HG02571 (cell line): Measurements from ENCODE around the gene MCC.

ENCODE experiments used
- ATAC-seq: cut with Tn5 transposase; IDR thresholded peaks from one replicate; pipeline ENCODE4 v1.9.1; 2021; ENCODE audit warnings: mild to moderate bottlenecking, moderate library complexity; ENCODE audit not compliant: unreplicated experiment

The MCC gene

GRCh38 chr5:113487781-113488644 lies at the start of gene MCC:
TSS of gene MCC (minus strand) at chr5:113488453.
- no peak for ATAC-seq

DNA sequence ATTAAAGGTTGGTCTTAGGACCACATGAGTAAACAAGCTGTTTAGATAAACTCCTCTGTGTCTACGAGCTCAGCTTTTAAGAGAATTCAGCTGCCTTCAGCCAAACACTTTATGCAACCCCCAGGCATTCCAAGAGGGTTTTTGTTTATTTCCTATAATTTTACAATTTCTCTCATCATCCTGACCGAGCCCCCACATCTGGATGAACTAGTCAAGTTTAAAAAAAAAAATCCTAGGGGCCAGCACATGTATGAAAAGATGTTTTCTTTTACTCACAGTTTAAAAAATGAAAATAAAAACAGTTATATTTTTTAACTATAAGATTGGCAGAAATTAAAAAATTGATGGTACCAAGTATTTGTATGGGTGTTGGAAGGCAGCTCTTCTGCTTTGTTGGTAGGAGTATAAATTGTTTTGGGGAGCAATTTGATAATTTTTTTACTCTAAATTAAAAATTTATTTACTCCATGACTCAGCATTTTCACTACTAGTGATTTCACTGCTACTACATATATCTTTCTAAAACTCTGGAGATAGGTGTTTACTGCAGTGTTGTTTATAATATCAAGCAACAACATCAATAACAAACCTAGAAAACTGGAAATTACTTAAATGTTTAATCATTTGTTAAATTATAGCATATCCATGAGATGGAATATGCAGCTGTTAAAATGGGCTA lies 43.4 kb upstream of the MCC start:
- no peak for ATAC-seq

- no peak for ATAC-seq
Measured at GRCh38 chr5:113527746-113528145, 39.5 kb upstream of the MCC start.

- no peak for ATAC-seq
Measured at GRCh38 chr5:113526421-113526820, 38.2 kb upstream of the MCC start.

DNA sequence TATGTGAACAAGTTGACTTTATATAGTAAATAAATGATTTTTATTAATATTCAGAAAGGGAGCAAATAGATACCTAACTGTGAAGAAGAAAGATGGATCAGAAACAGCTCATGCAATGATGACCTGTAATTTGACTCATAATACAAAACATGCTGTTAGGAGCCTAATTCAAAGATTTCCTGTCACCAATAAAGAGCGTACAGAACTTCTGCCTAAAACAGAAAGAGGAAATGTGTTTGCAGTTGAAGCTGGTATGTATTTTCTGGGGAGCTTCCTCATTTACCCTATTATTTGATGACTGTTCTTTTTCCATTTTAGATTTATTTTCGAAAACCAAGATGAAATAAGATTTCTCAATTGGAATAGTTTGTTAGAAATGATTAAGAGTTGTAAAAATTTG lies 36.7 kb upstream of the MCC start:
- no peak for ATAC-seq

DNA sequence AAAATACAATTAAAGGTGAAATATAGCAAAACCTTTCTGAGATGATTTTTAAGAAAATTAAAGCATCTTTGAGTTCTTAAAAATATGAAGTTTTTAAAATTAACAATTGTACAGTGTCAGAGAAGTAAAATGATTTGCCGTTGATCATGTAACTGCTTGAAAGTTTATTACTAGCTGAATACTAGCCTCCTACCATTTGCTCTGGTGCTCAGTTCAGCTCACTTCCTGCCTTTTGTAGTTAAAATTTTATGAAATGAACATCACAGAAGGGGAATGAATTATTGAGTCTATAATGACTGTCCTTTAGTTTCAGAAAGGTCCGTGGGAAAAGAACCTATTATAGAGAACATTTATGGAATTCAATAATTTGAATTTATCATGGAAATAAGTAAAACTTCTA lies 34.9 kb upstream of the MCC start:
- ATAC-seq = no peak

- no peak for ATAC-seq
Measured at GRCh38 chr5:113520899-113521298, 32.6 kb upstream of the MCC start.

DNA sequence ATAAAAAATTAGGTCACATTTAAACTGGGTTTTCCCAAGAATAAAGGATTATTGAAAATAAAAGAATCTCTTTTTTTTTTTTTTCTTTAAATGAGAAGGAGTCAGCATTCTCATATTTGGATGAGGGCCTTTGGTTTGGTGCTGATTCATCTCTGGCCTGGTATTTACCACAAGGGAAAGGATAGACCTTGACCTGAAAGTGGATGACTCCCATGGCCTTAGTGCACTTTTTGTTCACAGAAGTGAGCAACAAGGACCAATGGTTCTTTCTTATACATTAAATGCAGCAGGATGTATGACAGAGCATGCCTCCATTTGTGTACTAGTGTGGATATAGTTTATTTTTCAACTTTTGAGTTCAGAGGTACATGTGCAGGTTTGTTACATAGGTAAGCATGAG lies 32.2 kb upstream of the MCC start:
- peak; percentile 69 for ATAC-seq

GRCh38 chr5:113519412-113519811 lies 31.2 kb upstream of the MCC start:
- no peak for ATAC-seq

DNA sequence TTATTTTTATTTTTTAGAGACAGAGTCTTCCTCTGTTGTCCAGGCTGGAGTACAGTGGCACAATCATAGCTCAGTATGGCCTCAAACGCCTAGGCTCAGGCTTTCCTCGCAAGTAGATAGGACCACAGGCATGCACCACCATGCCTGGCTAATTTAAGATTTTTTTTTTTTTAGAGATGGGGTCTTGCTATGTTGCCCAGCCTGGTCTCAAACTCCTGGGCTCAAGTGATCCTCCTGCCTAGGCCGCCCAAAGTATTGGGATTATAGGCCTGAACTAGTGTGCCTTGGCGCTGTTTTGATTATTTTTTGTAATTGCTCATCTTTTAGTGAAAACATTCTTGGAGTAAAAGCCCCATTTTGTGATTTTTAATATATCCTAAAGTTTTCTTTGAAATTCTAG lies 30.6 kb upstream of the MCC start:
- no peak for ATAC-seq

DNA sequence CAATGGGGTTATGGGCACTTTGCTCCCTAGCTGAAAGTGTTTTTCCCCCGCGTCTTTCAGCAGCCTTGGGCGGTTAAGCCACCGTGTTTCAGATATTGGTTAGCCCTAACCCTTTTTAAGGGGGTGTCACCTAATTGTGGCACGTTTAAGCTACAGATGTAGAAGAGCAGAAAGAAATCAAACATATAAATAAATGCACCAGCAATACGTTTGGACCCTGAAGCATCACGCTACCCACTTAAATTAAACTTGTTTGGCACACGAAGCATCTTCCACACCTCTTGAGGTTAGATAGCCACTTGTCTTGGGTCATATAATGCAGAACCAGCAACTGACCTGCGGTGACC lies 26.0 kb upstream of the MCC start:
- ATAC-seq = no peak

DNA sequence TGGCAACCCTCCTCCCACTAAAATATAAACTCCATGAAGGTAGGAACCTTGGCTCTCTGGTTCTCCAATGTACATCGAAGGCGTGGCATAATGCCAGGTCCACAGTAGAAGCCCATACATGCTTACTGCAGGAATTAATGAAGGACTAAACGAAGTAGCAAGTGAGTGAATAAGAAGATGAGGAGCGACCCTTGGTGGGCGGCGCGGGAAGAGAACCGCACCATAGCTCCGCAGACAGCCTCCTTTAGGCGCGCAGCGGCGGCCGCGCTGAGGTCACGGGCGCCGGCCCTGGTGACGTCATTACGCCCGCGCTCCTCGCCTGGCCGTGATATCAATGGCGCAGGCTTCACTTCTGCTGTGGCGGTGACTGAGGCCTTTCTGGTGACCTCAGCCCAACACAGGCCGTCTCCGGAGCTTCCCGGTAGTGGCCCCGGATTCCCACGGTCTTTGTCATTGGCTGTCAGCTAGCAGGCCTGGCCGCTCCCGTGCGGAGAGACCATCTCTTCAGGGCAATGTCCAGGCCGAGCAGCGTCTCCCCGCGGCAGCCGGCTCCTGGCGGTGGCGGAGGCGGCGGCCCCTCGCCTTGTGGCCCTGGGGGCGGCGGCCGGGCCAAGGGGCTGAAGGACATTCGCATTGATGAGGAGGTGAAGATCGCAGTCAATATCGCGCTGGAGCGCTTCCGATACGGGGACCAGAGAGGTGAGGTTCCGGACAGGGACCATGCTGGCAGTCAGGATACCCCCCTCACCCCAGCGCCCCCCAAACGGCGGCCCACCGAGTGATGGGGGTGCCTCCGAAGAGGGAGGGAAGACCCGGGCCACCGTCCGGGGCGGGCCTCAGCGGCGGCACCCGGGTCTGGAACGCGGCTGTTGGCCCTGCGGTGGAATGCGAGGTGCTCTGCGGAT lies 25.4 kb upstream of the MCC start, which contains the start of gene YTHDC2:
YTHDC2 (plus strand) TSS at position 311 of the 905 bp plus-strand sequence; CDS start at position 513, 202 bp downstream.
- ATAC-seq = peak; percentile 99

DNA sequence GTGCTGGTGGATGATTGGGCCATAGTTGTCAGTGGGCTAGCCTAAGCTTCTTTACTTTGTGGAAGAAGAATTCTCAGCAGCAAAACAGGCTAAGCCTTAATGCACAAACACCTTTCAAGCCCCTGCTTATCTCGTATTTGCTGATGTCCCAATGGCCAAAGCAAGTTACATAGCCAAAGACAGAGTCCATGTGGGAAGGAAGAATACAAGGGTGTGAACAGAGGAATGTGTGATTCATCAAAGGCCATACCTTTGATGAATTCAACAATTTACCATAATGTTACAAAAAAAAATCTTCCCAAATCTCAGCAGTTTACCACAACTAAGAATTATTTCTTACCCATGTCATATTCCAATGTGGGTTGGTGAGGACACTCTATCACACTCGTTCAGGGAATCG lies 24.1 kb upstream of the MCC start:
- ATAC-seq = no peak

- no peak for ATAC-seq
Measured at GRCh38 chr5:113510836-113511451, 22.7 kb upstream of the MCC start.

DNA sequence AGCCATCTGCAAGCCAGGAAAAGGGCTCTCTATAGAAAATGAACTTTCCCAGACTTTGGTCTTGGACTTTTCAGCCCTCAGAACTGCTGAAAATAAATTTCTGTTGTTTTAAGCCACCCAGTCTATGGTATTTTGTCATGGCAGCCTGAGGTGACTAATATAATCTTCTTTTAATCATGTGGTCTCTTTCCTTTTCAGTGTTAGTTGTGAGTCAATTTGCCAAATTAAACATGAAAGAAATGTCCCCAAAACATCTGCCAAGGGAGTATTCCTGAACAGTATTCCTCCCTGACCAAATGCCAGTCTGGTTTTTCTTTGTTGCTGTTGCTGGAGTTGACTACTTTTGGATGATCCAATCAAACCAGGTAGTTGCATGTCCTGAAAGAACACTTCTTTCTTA lies 20.5 kb upstream of the MCC start:
- no peak for ATAC-seq

GRCh38 chr5:113507601-113508000 lies 19.3 kb upstream of the MCC start:
- ATAC-seq = no peak

GRCh38 chr5:113505181-113505580 lies 16.9 kb upstream of the MCC start:
- no peak for ATAC-seq

DNA sequence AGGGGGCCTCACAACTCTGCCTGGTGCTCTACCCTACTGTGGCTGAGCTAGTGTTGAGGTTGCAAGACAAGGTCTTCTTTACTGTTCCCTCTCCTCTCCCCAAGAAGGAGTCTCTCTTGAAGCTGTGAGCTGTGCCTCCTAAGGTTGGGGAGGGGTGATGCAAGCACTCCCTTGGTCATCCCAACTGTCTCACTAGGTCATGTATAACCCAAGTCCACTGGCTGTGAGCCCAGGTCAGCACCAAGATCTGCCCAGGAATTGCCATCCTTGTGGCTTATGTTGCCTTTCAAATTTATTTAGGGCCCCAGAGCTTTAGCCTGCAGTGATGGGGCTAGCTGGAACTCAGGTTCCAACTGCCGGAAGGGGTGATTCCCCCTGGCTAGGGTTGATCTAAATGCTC lies 14.9 kb upstream of the MCC start:
- no peak for ATAC-seq

GRCh38 chr5:113502073-113502472 lies 13.8 kb upstream of the MCC start:
- no peak for ATAC-seq

DNA sequence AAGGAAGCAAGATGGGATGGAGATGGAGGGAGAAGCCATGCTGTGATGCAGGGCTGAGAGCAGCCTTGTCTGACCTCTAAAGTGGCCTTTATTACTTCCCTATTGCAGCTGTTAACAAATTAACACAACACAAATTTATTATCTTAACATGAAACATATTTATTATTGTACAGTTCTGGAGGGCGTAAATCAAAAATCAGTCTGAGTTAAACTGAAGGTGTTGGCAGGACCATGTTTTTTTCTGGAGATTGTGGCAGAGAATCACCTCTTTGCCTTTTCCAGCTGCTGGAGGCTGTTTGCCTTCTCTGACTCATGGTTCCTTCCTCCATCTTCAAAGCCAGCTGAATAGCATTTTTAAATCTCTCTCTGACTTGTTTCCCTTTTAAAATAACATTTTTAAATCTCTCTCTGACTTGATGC lies 7.2 kb upstream of the MCC start:
- no peak for ATAC-seq

GRCh38 chr5:113493446-113493845 lies 5.2 kb upstream of the MCC start:
- no peak for ATAC-seq
